Activated naive CD4-positive, alpha-beta T cell treated with anti-CD3 and anti-CD28 coated beads for 36 hours (primary cell): ENCODE results near the gene ORMDL2. TPM values are rescaled to one million over a fixed set of nuclear protein-coding genes. Genes with fewer than 3 reads are reported as not detected.
"Not testable (repeated sequence)": the region's sequence is repeated elsewhere in the genome, so short reads cannot be mapped to it uniquely, and the experiment has no call there.

Experiments
- CTCF ChIA-PET: fragments of 350-600 bp; sonication (Branson Sonifier 250); formaldehyde crosslinking; loops from one replicate; lab custom pipeline; 2021; ENCODE audit warnings: antibody characterized with exemption; lab: Charles Lee
- DNase-seq: peaks from one replicate; pipeline ENCODE4 v3.0.0-alpha.2; 2020
- H3K27ac Mint-ChIP-seq: one replicate; pipeline ENCODE4 v1.8.0; 2021; ENCODE audit warnings: mild to moderate bottlenecking, mixed read lengths
- H3K27me3 Mint-ChIP-seq: one replicate; pipeline ENCODE4 v1.8.0; 2021; ENCODE audit warnings: low read depth, mixed read lengths
- H3K36me3 Mint-ChIP-seq: one replicate; pipeline ENCODE4 v1.8.0; 2021; ENCODE audit warnings: low read depth, mixed read lengths
- H3K4me1 Mint-ChIP-seq: one replicate; pipeline ENCODE4 v1.8.0; 2021; ENCODE audit warnings: low read depth, mixed read lengths
- H3K4me3 Mint-ChIP-seq: one replicate; pipeline ENCODE4 v1.8.0; 2021; ENCODE audit warnings: mild to moderate bottlenecking, moderate library complexity, mixed read lengths
- H3K9me3 Mint-ChIP-seq: one replicate; pipeline ENCODE4 v1.8.0; 2021; ENCODE audit warnings: mixed read lengths
- intact Hi-C: fragments of 100-400 bp; cut with micrococcal nuclease; formaldehyde crosslinking; loops from one replicate; pipeline ENCODE4 v1.15.1; 2023
- total RNA-seq, 2 experiments: library from RNA; stranded (reverse); gene quantifications; one replicate each; pipeline ENCODE4 v1.2.3, GENCODE V29; 2021

The ORMDL2 gene
- total RNA-seq, 2 experiments from 2014 or later = 23.8 to 26.4 TPM

- no peak for DNase-seq
- Mint-ChIP-seq H3K9me3 (no peaks in the 10 kb centered on the region), H3K27me3 (no peaks in the 10 kb centered on the region), H3K4me1 (peaks cover 10% of the 10 kb centered on the region), H3K27ac (no peak overlapping the region), H3K4me3 (no peak overlapping the region), H3K36me3 (no peaks in the 10 kb centered on the region)
- intact Hi-C loops = no loop called here
- CTCF ChIA-PET = interaction anchor here (0.6 kb wide), 1 partner anchor 1249 kb away, joined by 3 read pairs; no protein-coding TSS in a partner anchor
Observed at GRCh38 chr12:55845361-55845760, 27.5 kb downstream of the ORMDL2 start.

DNA sequence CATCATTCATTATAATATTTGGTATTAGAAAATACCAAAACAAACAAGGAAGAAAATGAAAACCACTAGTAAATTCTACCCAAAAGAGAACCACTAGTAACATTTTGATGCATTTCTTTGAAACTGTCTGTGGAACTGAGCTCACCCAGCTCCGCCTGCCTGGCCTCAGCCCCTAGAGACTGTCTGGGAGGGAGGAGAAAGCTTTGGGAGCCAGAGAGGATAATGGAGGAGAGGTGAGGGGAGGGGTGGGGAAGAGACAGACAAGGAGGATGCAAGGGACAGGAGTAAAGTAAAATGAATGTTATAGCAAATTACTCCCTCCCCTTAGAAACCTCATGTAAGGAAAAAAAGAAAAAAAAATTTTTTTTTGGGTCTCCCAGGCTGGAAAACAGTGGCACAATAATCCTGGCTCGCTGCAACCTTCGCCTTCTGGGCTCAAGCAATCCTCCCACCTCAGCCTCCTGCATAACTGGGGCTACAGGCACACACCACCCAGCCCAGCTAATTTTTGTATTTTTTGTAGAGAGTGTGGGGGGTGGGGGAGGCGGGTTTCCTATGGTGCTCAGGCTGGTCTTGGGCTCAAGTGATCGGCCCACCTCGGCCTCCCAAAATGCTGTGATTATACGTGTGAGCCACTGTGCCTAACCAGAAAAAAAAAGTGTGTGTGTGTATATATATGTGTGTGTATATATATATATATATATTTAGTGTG, 28.1 kb downstream of the ORMDL2 start:
- CTCF ChIA-PET = interaction anchor here (0.6 kb wide), 1 partner anchor 1249 kb away, joined by 3 read pairs; no protein-coding TSS in a partner anchor
- Mint-ChIP-seq H3K36me3 (no peaks in the 10 kb centered on the region), H3K27me3 (no peaks in the 10 kb centered on the region), H3K9me3 (no peaks in the 10 kb centered on the region), H3K4me1 (peaks cover 10% of the 10 kb centered on the region), H3K27ac (no peak overlapping the region), H3K4me3 (no peak overlapping the region)
- DNase-seq = no peak
- intact Hi-C loops = no loop called here

GRCh38 chr12:55847033-55847432, 29.2 kb downstream of the ORMDL2 start:
- no peaks in the 10 kb centered on the region for H3K36me3 Mint-ChIP-seq
- no peak overlapping the region for H3K4me3 Mint-ChIP-seq
- no peaks in the 10 kb centered on the region for H3K27me3 Mint-ChIP-seq
- CTCF ChIA-PET = interaction anchor here (1.0 to 1.1 kb wide), 2 partner anchors 34 to 109 kb away, joined by 3 to 4 read pairs; no protein-coding TSS in a partner anchor
- H3K9me3 Mint-ChIP-seq = no peaks in the 10 kb centered on the region
- intact Hi-C loops = no loop called here
- DNase-seq = peak; percentile 27
- no peak overlapping the region for H3K27ac Mint-ChIP-seq
- peaks cover 10% of the 10 kb centered on the region for H3K4me1 Mint-ChIP-seq

DNA sequence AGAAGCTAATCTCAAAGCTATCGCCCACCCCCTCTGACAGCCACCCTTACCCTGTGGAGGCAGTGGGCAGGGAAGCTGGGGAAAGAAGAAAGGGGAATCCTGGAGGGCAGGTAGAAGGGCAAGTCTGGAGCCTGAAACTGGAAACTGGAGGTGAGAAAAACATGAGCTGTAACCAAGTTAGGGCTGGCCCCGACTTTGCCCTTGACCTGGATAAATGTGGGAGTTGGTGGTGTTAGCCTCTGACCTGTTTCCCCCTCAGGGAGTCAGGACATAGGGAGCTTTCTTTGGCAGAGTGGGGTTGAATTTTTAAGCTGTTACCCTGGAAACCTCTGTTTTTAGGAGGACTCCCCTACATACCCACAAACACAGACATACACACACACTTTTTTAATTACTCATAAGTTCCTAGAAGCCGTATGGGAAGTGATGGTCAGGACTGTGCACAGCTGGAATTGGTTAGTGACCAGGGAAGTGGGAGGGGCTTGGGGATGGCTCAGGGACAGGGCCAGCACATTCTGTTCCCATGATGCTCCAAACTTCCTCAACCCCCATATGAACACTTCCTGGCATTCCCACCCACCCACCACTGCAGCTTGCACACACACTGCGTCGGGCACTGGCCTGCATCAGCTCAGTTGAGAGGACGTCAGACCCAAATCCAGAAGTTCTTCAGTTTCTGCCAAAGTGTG, 29.9 kb downstream of the ORMDL2 start:
- peak; percentile 30 for DNase-seq

DNA sequence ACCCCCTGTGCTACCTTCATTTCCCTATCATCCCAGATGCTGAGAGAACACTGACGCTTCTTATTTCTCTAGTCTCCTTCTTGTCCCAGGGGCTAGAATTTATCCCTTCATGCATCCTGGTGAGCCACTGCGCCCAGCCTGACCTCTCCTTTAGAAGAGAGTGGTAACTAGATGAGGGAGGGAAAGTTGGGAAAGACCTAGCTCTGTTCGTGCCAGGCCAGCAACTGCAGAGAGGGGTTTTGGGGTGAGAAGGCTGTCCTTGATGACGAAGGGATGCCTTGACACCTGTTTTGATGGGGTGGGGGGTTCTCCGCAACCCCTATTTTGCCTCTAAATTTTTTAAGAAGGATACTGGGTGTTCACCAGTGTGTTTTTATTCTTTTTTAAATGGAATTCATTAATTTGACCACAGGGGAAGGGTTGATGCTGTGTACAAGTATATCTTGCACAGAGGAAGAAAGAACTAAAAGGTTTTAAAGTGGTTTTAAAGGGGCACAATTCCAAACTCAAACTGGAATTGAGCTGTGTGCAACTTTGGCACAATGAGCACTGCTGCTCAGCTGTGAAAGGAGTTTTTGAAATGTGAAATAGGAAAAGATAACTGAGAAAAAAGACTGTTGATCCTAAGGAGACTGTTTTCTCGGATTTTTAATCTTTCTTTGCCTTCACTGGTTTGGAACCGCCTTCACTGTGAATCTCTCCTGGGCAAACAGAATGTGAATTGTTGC, 31.9 kb downstream of the ORMDL2 start:
- peaks cover 10% of the 10 kb centered on the region for H3K4me1 Mint-ChIP-seq
- H3K27me3 Mint-ChIP-seq = no peaks in the 10 kb centered on the region
- H3K36me3 Mint-ChIP-seq = no peaks in the 10 kb centered on the region
- no peak for DNase-seq
- intact Hi-C loops = no loop called here
- CTCF ChIA-PET = no interaction called here
- no peak overlapping the region for H3K27ac Mint-ChIP-seq
- H3K4me3 Mint-ChIP-seq = no peak overlapping the region
- H3K9me3 Mint-ChIP-seq = no peaks in the 10 kb centered on the region

More for the DNA sequence above, 29.9 kb downstream of the ORMDL2 start:
- Mint-ChIP-seq H3K4me1 (peaks cover 10% of the 10 kb centered on the region), H3K27me3 (no peaks in the 10 kb centered on the region), H3K9me3 (no peaks in the 10 kb centered on the region), H3K27ac (peak overlapping the region; percentile 50), H3K36me3 (no peaks in the 10 kb centered on the region), H3K4me3 (no peak overlapping the region)
- CTCF ChIA-PET = interaction anchor here (1.1 kb wide), 1 partner anchor 34 kb away, joined by 3 read pairs; no protein-coding TSS in a partner anchor
- intact Hi-C loops = no loop called here

- Mint-ChIP-seq H3K27ac (no peak overlapping the region), H3K4me1 (peaks cover 10% of the 10 kb centered on the region), H3K36me3 (no peaks in the 10 kb centered on the region), H3K4me3 (no peak overlapping the region), H3K27me3 (no peaks in the 10 kb centered on the region), H3K9me3 (no peaks in the 10 kb centered on the region)
- no peak for DNase-seq
- CTCF ChIA-PET = no interaction called here
- intact Hi-C loops = no loop called here
Observed at GRCh38 chr12:55850401-55850800, 32.6 kb downstream of the ORMDL2 start.

DNA sequence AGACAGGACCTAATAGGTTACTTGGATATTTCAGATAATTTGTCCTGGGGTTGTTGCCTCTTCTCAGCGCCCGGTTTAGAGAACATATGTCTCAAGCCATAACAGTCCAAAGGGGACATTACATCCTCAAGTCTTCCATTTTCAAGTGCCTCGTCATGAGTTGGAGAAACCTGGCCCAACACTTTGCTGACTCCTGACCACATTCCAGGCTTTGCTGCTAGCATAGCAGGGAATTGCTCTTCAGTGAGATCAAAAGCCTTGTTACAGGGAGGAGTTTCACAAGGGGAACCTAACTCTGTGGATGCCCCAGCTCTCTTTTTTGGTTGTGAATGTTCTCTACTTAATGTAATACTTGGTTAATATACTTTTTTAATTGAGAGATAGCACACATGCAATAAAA, 33.1 kb downstream of the ORMDL2 start:
- no peak overlapping the region for H3K4me3 Mint-ChIP-seq
- intact Hi-C loops = no loop called here
- H3K27me3 Mint-ChIP-seq = no peaks in the 10 kb centered on the region
- H3K4me1 Mint-ChIP-seq = peaks cover 10% of the 10 kb centered on the region
- no peak overlapping the region for H3K27ac Mint-ChIP-seq
- CTCF ChIA-PET = no interaction called here
- no peaks in the 10 kb centered on the region for H3K9me3 Mint-ChIP-seq
- H3K36me3 Mint-ChIP-seq = no peaks in the 10 kb centered on the region
- DNase-seq = no peak

GRCh38 chr12:55852740-55853139, 34.9 kb downstream of the ORMDL2 start:
- Mint-ChIP-seq H3K4me1 (peaks cover under 1% of the 10 kb centered on the region), H3K4me3 (no peak overlapping the region), H3K9me3 (no peaks in the 10 kb centered on the region), H3K27ac (no peak overlapping the region), H3K36me3 (no peaks in the 10 kb centered on the region), H3K27me3 (no peaks in the 10 kb centered on the region)
- DNase-seq = no peak
- intact Hi-C loops = no loop called here
- CTCF ChIA-PET = no interaction called here

GRCh38 chr12:55861396-55861795, 43.6 kb downstream of the ORMDL2 start:
- Mint-ChIP-seq H3K4me1 (no peaks in the 10 kb centered on the region), H3K9me3 (peaks cover 4% of the 10 kb centered on the region), H3K4me3 (no peak overlapping the region), H3K27ac (no peak overlapping the region), H3K27me3 (no peaks in the 10 kb centered on the region), H3K36me3 (peaks cover 2% of the 10 kb centered on the region)
- DNase-seq = no peak
- intact Hi-C loops = no loop called here
- CTCF ChIA-PET = no interaction called here

DNA sequence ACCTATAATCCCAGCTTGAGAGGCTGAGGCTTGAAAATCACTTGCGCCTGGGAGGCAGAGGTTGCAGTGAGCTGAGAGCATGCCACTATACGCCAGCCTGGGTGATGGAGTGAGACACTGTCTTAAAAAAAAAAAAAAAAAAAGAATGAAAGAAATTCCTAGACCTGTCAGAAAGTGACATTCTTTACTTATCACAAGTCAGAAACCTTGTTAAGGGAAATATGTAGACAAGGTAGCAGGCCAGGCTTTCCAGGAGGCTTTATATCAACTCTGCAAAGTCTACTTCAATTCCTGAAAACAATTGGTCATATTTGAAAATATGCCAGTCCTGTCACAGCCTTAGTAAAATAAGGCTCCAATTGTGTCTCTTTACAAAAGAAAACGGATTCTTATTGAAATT, 44.0 kb downstream of the ORMDL2 start:
- CTCF ChIA-PET = no interaction called here
- Mint-ChIP-seq H3K4me3 (no peak overlapping the region), H3K36me3 (peaks cover 2% of the 10 kb centered on the region), H3K4me1 (no peaks in the 10 kb centered on the region), H3K27me3 (no peaks in the 10 kb centered on the region), H3K9me3 (peaks cover 4% of the 10 kb centered on the region), H3K27ac (no peak overlapping the region)
- no peak for DNase-seq
- intact Hi-C loops = no loop called here

- peaks cover 4% of the 10 kb centered on the region for H3K9me3 Mint-ChIP-seq
- DNase-seq = no peak
- no peak overlapping the region for H3K27ac Mint-ChIP-seq
- CTCF ChIA-PET = interaction anchor here (0.6 kb wide), 1 partner anchor 70 kb away, joined by 3 read pairs; no protein-coding TSS in a partner anchor
- intact Hi-C loops = no loop called here
- no peaks in the 10 kb centered on the region for H3K27me3 Mint-ChIP-seq
- no peak overlapping the region for H3K4me3 Mint-ChIP-seq
- H3K36me3 Mint-ChIP-seq = peaks cover 2% of the 10 kb centered on the region
- H3K4me1 Mint-ChIP-seq = no peaks in the 10 kb centered on the region
Observed at GRCh38 chr12:55862286-55862685, 44.4 kb downstream of the ORMDL2 start.

DNA sequence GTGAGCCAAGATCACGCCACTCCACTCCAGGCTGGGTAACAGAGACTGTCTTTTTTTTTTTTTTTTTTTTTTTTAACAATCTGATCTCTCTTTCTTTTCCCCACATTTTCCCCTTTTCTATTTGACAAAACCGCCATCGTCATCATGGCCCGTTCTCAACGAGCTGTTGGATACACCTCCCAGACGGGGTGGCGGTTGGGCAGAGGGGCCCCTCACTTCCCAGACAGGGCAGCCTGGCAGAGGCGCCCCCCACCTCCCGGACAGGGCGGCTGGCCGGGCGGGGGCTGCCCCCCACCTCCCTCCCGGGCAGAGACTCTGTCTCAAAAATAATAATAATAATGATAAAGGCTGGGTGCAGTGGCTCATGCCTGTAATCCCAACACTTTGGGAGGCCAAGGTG, 45.1 kb downstream of the ORMDL2 start:
- H3K36me3 Mint-ChIP-seq, H3K4me1 Mint-ChIP-seq, H3K27ac Mint-ChIP-seq, intact Hi-C loops, H3K9me3 Mint-ChIP-seq, H3K27me3 Mint-ChIP-seq, H3K4me3 Mint-ChIP-seq, DNase-seq: not testable (repeated sequence)
- CTCF ChIA-PET = interaction anchor here (0.6 to 0.7 kb wide), 2 partner anchors 17 to 73 kb away, joined by 3 to 4 read pairs; no protein-coding TSS in a partner anchor
